ENCODE data around the gene WDFY2.

WDFY2 gene

GRCh38 chr13:51804295-51805172 is 220.3 kb downstream of the WDFY2 start:
- no peak for DNase-seq

- DNase-seq: no peak
Observed at GRCh38 chr13:51805313-51805712, 221.1 kb downstream of the WDFY2 start.

GRCh38 chr13:51805925-51806324 is 221.7 kb downstream of the WDFY2 start:
- no peak for DNase-seq

- DNase-seq: no peak
Observed at GRCh38 chr13:51806566-51806965, 222.3 kb downstream of the WDFY2 start.

DNA sequence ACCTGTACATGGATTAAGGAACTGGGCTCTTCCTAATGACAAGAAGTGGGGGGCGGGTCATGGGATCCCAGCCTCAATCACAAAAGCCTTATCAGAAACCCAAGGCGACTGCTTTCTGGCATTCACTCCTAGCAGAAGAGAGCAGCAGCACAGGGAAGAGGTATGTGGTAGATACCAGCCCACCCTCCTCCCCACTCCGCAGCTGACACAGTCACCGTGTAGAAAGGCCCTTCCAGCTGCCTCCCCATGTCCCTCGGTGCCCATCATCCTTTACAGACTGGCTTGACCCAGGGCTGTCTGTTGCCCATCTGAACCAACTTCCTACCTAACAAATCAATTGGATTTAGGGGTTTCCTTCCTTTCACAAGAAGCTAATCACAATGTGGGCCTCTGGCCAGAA is 222.8 kb downstream of the WDFY2 start:
- DNase-seq: no peak

- no peak for DNase-seq
Observed at GRCh38 chr13:51808811-51809210, 224.5 kb downstream of the WDFY2 start.

DNA sequence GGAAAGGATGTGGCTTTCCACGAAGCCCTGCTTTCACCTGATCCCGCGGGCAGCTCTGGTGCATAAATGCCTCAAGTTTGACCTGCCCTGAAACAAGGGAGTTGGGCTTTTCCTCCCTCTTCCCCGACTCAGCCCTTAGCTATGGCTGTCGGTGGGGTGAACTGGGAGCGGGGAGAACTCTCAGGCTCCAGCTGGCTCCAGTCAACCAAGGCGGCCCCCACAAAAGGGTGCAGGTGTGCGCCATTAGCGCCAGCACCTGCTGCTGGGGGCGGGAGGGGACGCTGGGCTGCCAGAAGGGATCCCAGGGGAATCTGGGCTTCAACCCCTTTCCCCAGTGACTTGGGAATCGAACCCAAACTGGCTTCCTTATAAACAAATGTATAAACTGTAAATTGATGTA is 226.8 kb downstream of the WDFY2 start:
- no peak for DNase-seq

DNA sequence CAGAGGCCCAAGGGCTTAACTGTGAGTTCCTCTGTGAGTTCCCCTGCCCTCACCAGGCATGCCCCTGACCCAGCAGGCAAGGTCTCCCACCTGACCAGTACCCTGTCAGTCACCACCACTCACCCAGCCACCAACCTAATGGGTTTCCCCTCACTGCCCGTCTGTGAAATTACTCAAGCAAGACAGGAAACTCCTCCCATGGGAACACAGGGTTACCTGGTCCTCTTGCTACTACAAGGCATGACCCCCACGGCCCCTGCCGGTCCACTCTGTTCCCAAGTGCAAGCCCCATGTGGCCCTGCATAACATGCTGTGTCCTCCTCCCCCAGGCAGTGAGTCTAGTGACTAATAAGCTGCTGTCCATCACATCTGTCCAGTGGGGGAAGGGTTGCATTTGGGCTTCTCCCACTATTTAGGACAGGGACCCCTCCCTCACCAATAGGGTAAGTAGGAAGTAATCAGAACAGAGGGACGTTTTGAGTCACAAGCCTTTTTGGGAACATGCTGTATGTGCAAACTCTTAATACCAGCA is 227.7 kb downstream of the WDFY2 start:
- DNase-seq: no peak

DNA sequence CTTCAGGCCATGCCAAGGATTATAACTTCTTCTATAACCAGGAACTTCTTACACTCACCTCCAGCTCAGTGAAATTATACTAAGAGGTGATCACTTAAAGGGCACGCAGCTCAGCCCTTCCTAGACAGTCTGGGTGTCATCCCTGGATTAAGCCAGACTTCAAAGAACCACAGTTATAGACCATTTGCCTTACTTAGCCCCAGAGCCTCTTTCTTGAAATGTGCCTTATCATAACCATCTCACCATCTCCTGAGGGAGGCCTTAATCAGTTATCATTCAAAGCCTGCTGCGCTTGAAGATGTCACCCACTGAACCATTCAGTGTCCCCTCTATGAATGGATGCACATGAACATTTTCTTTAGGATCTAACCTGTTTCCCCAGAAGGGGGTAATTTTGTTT is 229.8 kb downstream of the WDFY2 start:
- no peak for DNase-seq

GRCh38 chr13:51814825-51815650 is 230.8 kb downstream of the WDFY2 start:
- peak; percentile 64 for DNase-seq

- no peak for DNase-seq
Observed at GRCh38 chr13:51815848-51816247, 231.6 kb downstream of the WDFY2 start.

DNA sequence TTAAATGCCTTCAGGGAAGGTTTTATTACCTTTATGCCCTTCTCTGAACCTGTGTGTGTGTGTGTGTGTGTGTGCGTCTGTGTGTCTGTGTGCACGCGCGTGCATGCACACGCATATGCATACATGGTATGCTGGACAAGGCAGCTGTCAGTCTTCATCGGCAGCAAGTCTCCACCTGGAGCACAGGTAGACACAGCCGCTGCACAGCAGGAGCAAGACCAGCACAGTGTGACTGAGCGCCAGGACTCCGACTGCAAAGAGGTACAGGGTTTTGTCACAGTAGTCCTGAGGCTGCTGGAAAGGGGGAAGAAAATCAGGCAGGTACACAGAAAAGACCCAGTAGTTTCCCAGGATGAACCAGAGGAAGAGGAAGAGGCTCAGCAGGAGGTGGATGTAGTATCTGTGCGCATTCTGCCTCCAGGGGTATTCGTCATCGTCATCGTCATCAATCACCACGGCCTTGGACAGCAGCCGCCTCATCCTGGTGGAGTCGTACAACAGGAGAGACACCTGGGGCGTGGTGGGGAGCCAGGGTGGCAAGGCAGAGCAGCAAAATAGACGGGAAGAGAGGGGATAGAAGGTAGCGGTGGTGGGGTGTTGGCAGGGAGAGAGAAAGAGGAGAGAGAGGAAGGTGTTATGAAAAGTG is 232.5 kb downstream of the WDFY2 start:
- DNase-seq: no peak

Data from activated effector memory CD4-positive, alpha-beta T cell treated with Interleukin-2 at 50 U/mL for 16 hours (primary cell).